ENCODE measurements around the gene CTBP2. TPM values are rescaled to one million over a fixed set of nuclear protein-coding genes. Genes with fewer than 3 reads are reported as not detected.

CTBP2 gene
- total and polyA plus RNA-seq, 10 donors, result 6.7 to 74.4 (median 40.1) TPM

GRCh38 chr10:124985162-124985561, 175.2 kb downstream of the CTBP2 start:
- TF ChIP-seq CTCF (IDR thresholded peaks at IDR 0.05 in 8 of 11, conservative IDR thresholded peaks at IDR 0.05 in 3 of 11), result no peak
- no peak for TF ChIP-seq POLR2AphosphoS5 (IDR thresholded peaks at IDR 0.05)
- no peak for TF ChIP-seq POLR2A (IDR thresholded peaks at IDR 0.05)
- no peaks in the 10 kb centered on the region for H3K27me3 ChIP-seq (replicated peaks in 1 of 7)
- DNase-seq, result no peak
- WGBS, 5 donors, result 88 to 94% (median 90%) methylated on average over 5 of the region's 5 CpGs
- no peak overlapping the region for H3K4me3 ChIP-seq
- no peaks in the 10 kb centered on the region for H3K9me3 ChIP-seq
- peaks cover 0 to 10% (median 0%) of the 10 kb centered on the region in 6 donors for H3K4me1 ChIP-seq
- intact Hi-C loops (cut with DNase I; ENCODE audit: low total_unique reads), result no loop called here
- no peak overlapping the region for H3K27ac ChIP-seq
- peaks cover 0 to 98% (median 46%) of the 10 kb centered on the region in 6 donors for H3K36me3 ChIP-seq

GRCh38 chr10:124984376-124984775, 176.0 kb downstream of the CTBP2 start:
- TF ChIP-seq POLR2AphosphoS5 (IDR thresholded peaks at IDR 0.05) (no peak), CTCF (IDR thresholded peaks at IDR 0.05 in 8 of 11, conservative IDR thresholded peaks at IDR 0.05 in 3 of 11) (no peak), POLR2A (IDR thresholded peaks at IDR 0.05) (no peak)
- Histone ChIP-seq H3K27ac (no peak overlapping the region), H3K36me3 (peaks cover 0 to 97% (median 46%) of the 10 kb centered on the region in 6 donors), H3K27me3 (replicated peaks in 1 of 7) (no peaks in the 10 kb centered on the region), H3K4me3 (no peak overlapping the region), H3K9me3 (no peaks in the 10 kb centered on the region), H3K4me1 (peaks cover 0 to 10% (median 0%) of the 10 kb centered on the region in 6 donors)
- intact Hi-C loops (cut with DNase I; ENCODE audit: low total_unique reads), result no loop called here
- DNase-seq, result no peak
- WGBS, 5 donors, result 91 to 98% (median 93%) methylated on average over 1 of the region's 1 CpG

GRCh38 chr10:124983321-124983720, 177.0 kb downstream of the CTBP2 start:
- Histone ChIP-seq H3K4me3 (no peak overlapping the region), H3K27me3 (replicated peaks in 1 of 7) (no peaks in the 10 kb centered on the region), H3K27ac (peak overlapping the region in 3 of 8 donors; percentile 5 to 23 (median 21)), H3K9me3 (no peaks in the 10 kb centered on the region), H3K4me1 (peaks cover 0 to 10% (median under 1%) of the 10 kb centered on the region in 6 donors), H3K36me3 (peaks cover 0 to 96% (median 46%) of the 10 kb centered on the region in 6 donors)
- no peak for DNase-seq
- TF ChIP-seq POLR2AphosphoS5 (IDR thresholded peaks at IDR 0.05) (peak in 1 of 3 donors; percentile 21), CTCF (IDR thresholded peaks at IDR 0.05 in 8 of 11, conservative IDR thresholded peaks at IDR 0.05 in 3 of 11) (no peak), POLR2A (IDR thresholded peaks at IDR 0.05) (no peak)
- intact Hi-C loops (cut with DNase I; ENCODE audit: low total_unique reads), result no loop called here
- WGBS, 5 donors, result 51 to 65% (median 53%) methylated on average over 6 of the region's 6 CpGs

- H3K4me1 ChIP-seq, result peaks cover 0 to 36% (median 8%) of the 10 kb centered on the region in 6 donors
- no peak overlapping the region for H3K27ac ChIP-seq
- peaks cover 0 to 87% (median 38%) of the 10 kb centered on the region in 6 donors for H3K36me3 ChIP-seq
- DNase-seq, result no peak
- no peaks in the 10 kb centered on the region for H3K27me3 ChIP-seq (replicated peaks in 1 of 7)
- H3K9me3 ChIP-seq, result no peaks in the 10 kb centered on the region
- intact Hi-C loops (cut with DNase I; ENCODE audit: low total_unique reads), result no loop called here
- no peak for TF ChIP-seq POLR2A (IDR thresholded peaks at IDR 0.05)
- no peak for TF ChIP-seq POLR2AphosphoS5 (IDR thresholded peaks at IDR 0.05)
- TF ChIP-seq CTCF (IDR thresholded peaks at IDR 0.05 in 8 of 11, conservative IDR thresholded peaks at IDR 0.05 in 3 of 11), result no peak
- 91 to 95% (median 93%) methylated on average over 5 of the region's 5 CpGs for WGBS, 5 donors
- no peak overlapping the region for H3K4me3 ChIP-seq
These were observed 182.0 kb downstream of the CTBP2 start for GRCh38 chr10:124978376-124978725.

All from spleen (tissue), 11 donors.